SJSA1 (cell line): ENCODE results near the gene IQCE. TPM values are rescaled to one million over a fixed set of nuclear protein-coding genes. Genes with fewer than 3 reads are reported as not detected.

ENCODE experiments used
- DNase-seq, 2 experiments: peaks; one replicate each; pipeline ENCODE4 v3.0.0-alpha.2; 2015 to 2020; ENCODE audit warnings: low spot score in 2 of 2, low read depth in 1 of 2
- H3K27ac ChIP-seq: fragments of 250-450 bp; sonication (Bioruptor Pico); 2 replicates; pipeline ENCODE4 v1.5.1; 2020; ENCODE audit warnings: mild to moderate bottlenecking, moderate library complexity
- H3K27me3 ChIP-seq: fragments of 250-450 bp; sonication (Bioruptor Pico); replicated peaks from 2 replicates; pipeline ENCODE4 v1.5.1; 2020; ENCODE audit warnings: mild to moderate bottlenecking, moderate library complexity
- H3K36me3 ChIP-seq: fragments of 250-450 bp; sonication (Bioruptor Pico); 2 replicates; pipeline ENCODE4 v1.5.1; 2020; ENCODE audit warnings: mild to moderate bottlenecking
- H3K4me1 ChIP-seq: fragments of 250-450 bp; sonication (Bioruptor Pico); replicated peaks from 2 replicates; pipeline ENCODE4 v1.6.1; 2021; ENCODE audit warnings: mild to moderate bottlenecking
- H3K4me3 ChIP-seq: fragments of 250-450 bp; sonication (Bioruptor Pico); 2 replicates; pipeline ENCODE4 v1.5.1; 2020; ENCODE audit warnings: mild to moderate bottlenecking
- H3K9me3 ChIP-seq: fragments of 250-450 bp; sonication (Bioruptor Pico); replicated peaks from 2 replicates; pipeline ENCODE4 v1.5.1; 2020; ENCODE audit warnings: mild to moderate bottlenecking
- total RNA-seq: library from RNA; depleted of rRNA; stranded (reverse); fragments of >200 nt; shearing (Covaris generic); gene quantifications from 2 replicates; pipeline ENCODE4 v1.2.3, GENCODE V29; 2014

IQCE gene
- total RNA-seq, 1 experiment from 2014 or later = 10.9 TPM

GRCh38 chr7:2649139-2649838 lies 90.5 kb downstream of the IQCE start:
- Histone ChIP-seq H3K36me3 (peaks cover 50% of the 10 kb centered on the region), H3K27me3 (no peaks in the 10 kb centered on the region), H3K9me3 (no peaks in the 10 kb centered on the region), H3K27ac (no peak overlapping the region), H3K4me3 (no peak overlapping the region), H3K4me1 (peaks cover 15% of the 10 kb centered on the region)
- DNase-seq = no peak

GRCh38 chr7:2649991-2650390 lies 91.2 kb downstream of the IQCE start:
- Histone ChIP-seq H3K27me3 (no peaks in the 10 kb centered on the region), H3K9me3 (no peaks in the 10 kb centered on the region), H3K27ac (no peak overlapping the region), H3K4me3 (no peak overlapping the region), H3K36me3 (peaks cover 50% of the 10 kb centered on the region), H3K4me1 (peaks cover 8% of the 10 kb centered on the region)
- no peak for DNase-seq

GRCh38 chr7:2650451-2650850 lies 91.7 kb downstream of the IQCE start:
- DNase-seq = no peak
- Histone ChIP-seq H3K27me3 (no peaks in the 10 kb centered on the region), H3K4me1 (peaks cover 3% of the 10 kb centered on the region), H3K9me3 (no peaks in the 10 kb centered on the region), H3K4me3 (no peak overlapping the region), H3K27ac (no peak overlapping the region), H3K36me3 (peaks cover 54% of the 10 kb centered on the region)

GRCh38 chr7:2651336-2651735 lies 92.6 kb downstream of the IQCE start:
- Histone ChIP-seq H3K27me3 (no peaks in the 10 kb centered on the region), H3K27ac (no peak overlapping the region), H3K4me1 (no peaks in the 10 kb centered on the region), H3K4me3 (no peak overlapping the region), H3K36me3 (peaks cover 63% of the 10 kb centered on the region), H3K9me3 (no peaks in the 10 kb centered on the region)
- DNase-seq = no peak

GRCh38 chr7:2651847-2652735 lies 93.3 kb downstream of the IQCE start:
- Histone ChIP-seq H3K27me3 (no peaks in the 10 kb centered on the region), H3K27ac (no peak overlapping the region), H3K4me3 (no peak overlapping the region), H3K36me3 (peaks cover 65% of the 10 kb centered on the region), H3K4me1 (no peaks in the 10 kb centered on the region), H3K9me3 (no peaks in the 10 kb centered on the region)
- no peak for DNase-seq

GRCh38 chr7:2652736-2653060 lies 93.9 kb downstream of the IQCE start:
- Histone ChIP-seq H3K27ac (no peak overlapping the region), H3K4me1 (no peaks in the 10 kb centered on the region), H3K36me3 (peaks cover 65% of the 10 kb centered on the region), H3K4me3 (no peak overlapping the region), H3K27me3 (no peaks in the 10 kb centered on the region), H3K9me3 (no peaks in the 10 kb centered on the region)
- no peak for DNase-seq

- DNase-seq = no peak
- peaks cover 68% of the 10 kb centered on the region for H3K36me3 ChIP-seq
- no peaks in the 10 kb centered on the region for H3K27me3 ChIP-seq
- no peaks in the 10 kb centered on the region for H3K9me3 ChIP-seq
- no peak overlapping the region for H3K4me3 ChIP-seq
- no peak overlapping the region for H3K27ac ChIP-seq
- no peaks in the 10 kb centered on the region for H3K4me1 ChIP-seq
Measured at GRCh38 chr7:2654059-2654458, 95.3 kb downstream of the IQCE start.

- H3K4me3 ChIP-seq = no peak overlapping the region
- no peaks in the 10 kb centered on the region for H3K27me3 ChIP-seq
- no peak overlapping the region for H3K27ac ChIP-seq
- peaks cover 69% of the 10 kb centered on the region for H3K36me3 ChIP-seq
- no peak for DNase-seq
- H3K4me1 ChIP-seq = no peaks in the 10 kb centered on the region
- no peaks in the 10 kb centered on the region for H3K9me3 ChIP-seq
Measured at GRCh38 chr7:2655870-2656614, 97.3 kb downstream of the IQCE start.

- no peak overlapping the region for H3K4me3 ChIP-seq
- no peaks in the 10 kb centered on the region for H3K27me3 ChIP-seq
- no peak for DNase-seq
- H3K36me3 ChIP-seq = peaks cover 73% of the 10 kb centered on the region
- no peaks in the 10 kb centered on the region for H3K4me1 ChIP-seq
- H3K27ac ChIP-seq = no peak overlapping the region
- no peaks in the 10 kb centered on the region for H3K9me3 ChIP-seq
Measured at GRCh38 chr7:2657208-2657607, 98.4 kb downstream of the IQCE start.

- no peaks in the 10 kb centered on the region for H3K9me3 ChIP-seq
- H3K4me1 ChIP-seq = no peaks in the 10 kb centered on the region
- H3K36me3 ChIP-seq = peaks cover 73% of the 10 kb centered on the region
- H3K27ac ChIP-seq = no peak overlapping the region
- H3K27me3 ChIP-seq = no peaks in the 10 kb centered on the region
- DNase-seq = no peak
- no peak overlapping the region for H3K4me3 ChIP-seq
Measured at GRCh38 chr7:2657920-2658671, 99.3 kb downstream of the IQCE start.

GRCh38 chr7:2658941-2659340 lies 100.2 kb downstream of the IQCE start:
- no peak overlapping the region for H3K4me3 ChIP-seq
- no peaks in the 10 kb centered on the region for H3K9me3 ChIP-seq
- peaks cover 77% of the 10 kb centered on the region for H3K36me3 ChIP-seq
- H3K27ac ChIP-seq = no peak overlapping the region
- H3K4me1 ChIP-seq = no peaks in the 10 kb centered on the region
- no peak for DNase-seq
- no peaks in the 10 kb centered on the region for H3K27me3 ChIP-seq

- Histone ChIP-seq H3K27ac (no peak overlapping the region), H3K9me3 (no peaks in the 10 kb centered on the region), H3K4me3 (no peak overlapping the region), H3K4me1 (no peaks in the 10 kb centered on the region), H3K27me3 (no peaks in the 10 kb centered on the region), H3K36me3 (peaks cover 75% of the 10 kb centered on the region)
- DNase-seq = no peak
Measured at GRCh38 chr7:2659556-2660358, 101.0 kb downstream of the IQCE start.
